HEK293T (cell line): ENCODE results near the gene TPSAB1.

Experiments used
- ARNT ChIP-seq: fragments of 450-650 bp; IDR thresholded peaks from 2 replicates; pipeline ENCODE4 v1.6.1; 2017; ENCODE audit warnings: mild to moderate bottlenecking
- BHLHE40 ChIP-seq: fragments of 450-650 bp; IDR thresholded peaks from 2 replicates; pipeline ENCODE4 v1.6.1; 2016; ENCODE audit warnings: mild to moderate bottlenecking, moderate library complexity, borderline replicate concordance
- CTBP1 ChIP-seq: fragments of 450-650 bp; IDR thresholded peaks from 2 replicates; pipeline ENCODE4 v1.6.1; 2016; ENCODE audit warnings: borderline replicate concordance
- ELF4 ChIP-seq: fragments of 450-650 bp; IDR thresholded peaks from 2 replicates; pipeline ENCODE4 v1.6.1; 2017; ENCODE audit warnings: antibody characterized with exemption
- FOXK2 ChIP-seq: fragments of 450-650 bp; IDR thresholded peaks from 2 replicates; pipeline ENCODE4 v1.6.1; 2016; ENCODE audit warnings: mild to moderate bottlenecking
- FOXM1 ChIP-seq: fragments of 450-650 bp; IDR thresholded peaks from 2 replicates; pipeline ENCODE4 v1.6.1; 2017; ENCODE audit warnings: mild to moderate bottlenecking, borderline replicate concordance
- HDGF ChIP-seq: fragments of 450-650 bp; IDR thresholded peaks from 2 replicates; pipeline ENCODE4 v1.6.1; 2017; ENCODE audit warnings: antibody characterized with exemption, borderline replicate concordance
- L3MBTL2 ChIP-seq: fragments of 450-650 bp; conservative IDR thresholded peaks from 2 replicates; pipeline ENCODE4 v1.6.1; 2016; ENCODE audit warnings: mild to moderate bottlenecking
- LEF1 ChIP-seq: fragments of 450-650 bp; IDR thresholded peaks from 2 replicates; pipeline ENCODE4 v1.6.1; 2017; ENCODE audit warnings: mild to moderate bottlenecking, borderline replicate concordance
- SP1 ChIP-seq: fragments of 450-650 bp; IDR thresholded peaks from 2 replicates; pipeline ENCODE4 v1.6.1; 2017
- SUZ12 ChIP-seq: fragments of 450-650 bp; IDR thresholded peaks from 2 replicates; pipeline ENCODE4 v1.6.1; 2016; ENCODE audit warnings: mild to moderate bottlenecking
- TARDBP ChIP-seq: fragments of 450-650 bp; IDR thresholded peaks from 2 replicates; pipeline ENCODE4 v1.6.1; 2016
- ZNF384 ChIP-seq: fragments of 450-650 bp; IDR thresholded peaks from 2 replicates; pipeline ENCODE4 v1.6.1; 2016
- TF ChIP-seq, protein P1 (sequence below): fragments of 450-650 bp; IDR thresholded peaks from 2 replicates; pipeline ENCODE4 v1.6.1; 2016

- TF ChIP-seq CTBP1 (no peak), ELF4 (no peak), FOXM1 (no peak), ARNT (peak; percentile 86), BHLHE40 (no peak), ZNF384 (no peak), SP1 (no peak), TARDBP (no peak), LEF1 (no peak), FOXK2 (no peak), L3MBTL2 (no peak), SUZ12 (no peak), HDGF (no peak)
- TF ChIP-seq, protein P1, sequence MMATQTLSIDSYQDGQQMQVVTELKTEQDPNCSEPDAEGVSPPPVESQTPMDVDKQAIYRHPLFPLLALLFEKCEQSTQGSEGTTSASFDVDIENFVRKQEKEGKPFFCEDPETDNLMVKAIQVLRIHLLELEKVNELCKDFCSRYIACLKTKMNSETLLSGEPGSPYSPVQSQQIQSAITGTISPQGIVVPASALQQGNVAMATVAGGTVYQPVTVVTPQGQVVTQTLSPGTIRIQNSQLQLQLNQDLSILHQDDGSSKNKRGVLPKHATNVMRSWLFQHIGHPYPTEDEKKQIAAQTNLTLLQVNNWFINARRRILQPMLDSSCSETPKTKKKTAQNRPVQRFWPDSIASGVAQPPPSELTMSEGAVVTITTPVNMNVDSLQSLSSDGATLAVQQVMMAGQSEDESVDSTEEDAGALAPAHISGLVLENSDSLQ = no peak
Observed at GRCh38 chr16:1274767-1275166, 34.3 kb downstream of the TPSAB1 start.
